NCI-H2081 (cell line): ENCODE data around the gene ARFGAP1.

Experiments used
- DNase-seq, 2 experiments: peaks; one replicate each; lab custom pipeline; 2025; lab: John Stamatoyannopoulos, UW

ARFGAP1 gene

GRCh38 chr20:63260521-63260920 lies 12.1 kb upstream of the ARFGAP1 start:
- DNase-seq: no peak

DNA sequence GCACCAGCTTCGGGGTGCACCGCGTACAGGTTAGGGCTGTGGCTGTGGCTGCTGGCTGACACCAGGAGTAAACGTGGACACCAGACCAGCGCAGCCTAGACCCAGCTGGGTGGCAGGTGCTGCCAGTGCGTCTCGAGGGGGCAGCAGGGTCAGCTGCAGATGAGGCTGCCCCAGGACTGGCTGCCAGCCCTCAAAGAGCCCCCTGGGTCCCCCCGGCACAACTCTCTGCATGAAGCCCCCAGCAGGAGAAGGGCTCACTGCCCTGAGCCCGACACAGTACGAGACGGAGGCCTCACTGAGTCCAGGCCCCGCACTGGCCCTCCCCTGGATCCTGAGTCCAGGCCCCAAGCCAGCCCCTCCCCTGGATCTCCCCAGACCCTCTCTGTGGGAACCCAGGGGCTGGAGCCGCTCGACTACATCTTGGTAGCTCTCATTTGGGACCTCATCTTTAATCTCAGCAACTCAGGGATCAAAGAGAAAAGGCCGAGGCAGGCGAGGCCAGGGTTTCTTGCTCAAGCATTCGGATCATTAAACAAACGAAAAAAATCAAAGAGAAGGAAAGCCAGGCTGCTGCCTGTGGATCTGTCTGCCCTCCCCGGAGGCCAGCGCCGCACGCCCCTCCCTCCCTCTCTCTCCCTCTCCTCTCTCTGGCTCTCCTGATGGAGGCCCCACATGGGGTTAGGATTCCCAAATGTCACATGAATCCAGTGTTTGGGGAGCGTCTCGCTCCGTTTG lies 11.4 kb upstream of the ARFGAP1 start:
- DNase-seq: no peak

- no peak for DNase-seq
Measured at GRCh38 chr20:63261795-63262528, 10.7 kb upstream of the ARFGAP1 start.

DNA sequence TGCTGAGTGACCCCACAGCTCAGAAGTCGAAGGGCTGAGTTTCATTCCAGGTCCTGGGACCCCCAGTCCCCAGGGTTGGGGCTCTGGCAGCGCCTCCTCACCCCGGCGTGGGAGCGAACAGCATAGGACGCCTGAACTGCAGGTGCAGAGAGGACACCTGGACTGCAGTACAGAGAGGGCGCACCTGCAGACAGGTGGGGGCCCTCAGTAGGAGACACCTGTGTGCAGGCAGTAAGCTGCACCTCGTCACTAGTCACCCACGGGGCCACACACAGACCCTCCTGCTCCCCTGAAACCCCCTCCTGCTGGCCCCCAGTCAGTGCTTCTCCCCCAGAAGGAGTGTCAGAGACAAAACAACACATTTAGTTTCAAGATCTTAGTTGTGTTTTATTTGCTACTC lies 9.8 kb upstream of the ARFGAP1 start:
- DNase-seq: no peak

- DNase-seq: no peak
Measured at GRCh38 chr20:63264000-63264399, 8.6 kb upstream of the ARFGAP1 start.

- no peak for DNase-seq
Measured at GRCh38 chr20:63264519-63264918, 8.1 kb upstream of the ARFGAP1 start.

DNA sequence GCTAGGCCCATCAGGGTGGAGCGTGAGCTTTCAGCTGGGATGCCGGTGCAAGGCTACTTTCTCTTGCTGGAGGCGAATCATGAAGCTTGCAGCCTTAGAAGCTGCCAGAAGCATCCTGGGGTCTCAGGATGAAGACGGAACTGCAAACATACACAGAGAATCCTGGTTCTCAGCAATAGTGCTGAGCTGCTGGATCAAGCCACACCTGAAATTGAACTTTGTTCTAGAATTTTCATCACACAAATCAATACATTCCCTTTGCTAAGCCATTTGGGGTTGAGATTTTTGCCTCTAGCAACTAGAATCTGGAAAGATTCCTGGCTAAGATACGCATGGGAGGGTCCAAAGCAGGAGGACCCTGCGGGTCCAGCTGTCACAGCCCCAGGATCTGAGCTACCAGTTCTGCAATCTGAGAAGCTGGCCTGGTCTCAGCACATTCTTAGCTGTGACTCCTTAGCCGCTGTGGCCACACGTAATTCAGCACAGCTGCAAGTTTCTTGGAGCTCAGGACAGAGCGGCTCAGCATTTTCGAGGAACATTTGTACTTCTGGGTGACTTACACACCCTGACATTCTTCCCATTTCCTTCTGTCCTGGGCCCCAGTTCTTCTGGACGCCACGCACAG lies 6.6 kb upstream of the ARFGAP1 start:
- DNase-seq: no peak

GRCh38 chr20:63267691-63268090 lies 4.9 kb upstream of the ARFGAP1 start:
- no peak for DNase-seq

GRCh38 chr20:63268256-63268655 lies 4.4 kb upstream of the ARFGAP1 start:
- no peak for DNase-seq

DNA sequence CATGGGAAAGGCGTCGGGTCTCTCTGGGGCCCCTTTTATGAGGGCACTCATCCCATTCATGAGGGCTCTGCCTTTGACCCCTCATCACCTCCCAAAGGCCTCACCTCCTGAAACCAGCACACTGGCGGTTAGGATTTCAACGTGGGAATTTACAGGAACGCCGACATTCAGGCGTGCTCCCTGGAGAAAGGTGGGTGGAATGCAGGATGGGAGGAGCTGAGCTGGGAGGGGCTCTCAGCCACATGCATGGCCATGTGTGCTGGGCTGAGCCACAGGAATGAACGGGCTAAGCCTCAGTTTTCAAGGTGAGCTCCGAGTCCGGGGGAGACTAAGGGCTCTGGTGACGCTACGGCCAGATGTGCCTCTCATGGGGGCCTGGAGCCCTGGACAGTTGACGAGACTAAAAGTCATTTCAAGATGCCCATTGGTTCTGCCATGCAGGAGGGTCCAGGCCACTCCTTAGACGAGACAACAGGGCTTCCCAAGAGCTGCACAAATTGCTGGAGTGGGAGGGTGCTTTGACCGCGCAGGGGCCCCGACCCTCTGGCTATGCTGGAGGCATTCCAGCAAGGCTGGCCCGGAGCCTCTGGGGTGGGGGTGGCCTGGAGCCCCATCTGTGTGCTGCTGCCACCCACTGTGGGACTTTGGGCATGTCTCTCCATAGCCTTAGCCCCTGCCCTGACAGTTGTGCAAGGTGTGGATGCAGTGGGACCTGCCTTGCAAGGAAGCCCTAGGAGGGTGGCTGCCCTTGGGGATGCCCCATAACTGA lies 3.8 kb upstream of the ARFGAP1 start:
- no peak for DNase-seq

DNA sequence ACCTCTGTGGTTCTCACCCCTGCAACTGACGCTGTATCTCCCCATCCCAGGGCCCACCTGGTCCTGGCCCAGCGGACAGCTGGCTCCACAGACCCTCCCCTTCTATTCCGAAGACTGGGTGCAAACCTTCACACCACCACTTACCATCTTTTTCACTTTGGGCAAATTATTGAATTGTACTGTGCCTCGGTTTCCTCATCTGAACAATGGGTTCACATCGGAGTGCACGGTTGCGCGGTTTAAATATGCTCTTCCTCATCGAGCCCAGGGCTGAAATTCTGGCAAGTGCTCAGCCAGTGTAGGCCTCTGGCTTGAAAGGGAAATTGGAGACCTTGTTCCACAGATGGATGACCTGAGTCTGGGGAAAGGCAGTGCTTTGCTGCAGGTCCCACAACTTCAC lies 2.9 kb upstream of the ARFGAP1 start:
- no peak for DNase-seq

DNA sequence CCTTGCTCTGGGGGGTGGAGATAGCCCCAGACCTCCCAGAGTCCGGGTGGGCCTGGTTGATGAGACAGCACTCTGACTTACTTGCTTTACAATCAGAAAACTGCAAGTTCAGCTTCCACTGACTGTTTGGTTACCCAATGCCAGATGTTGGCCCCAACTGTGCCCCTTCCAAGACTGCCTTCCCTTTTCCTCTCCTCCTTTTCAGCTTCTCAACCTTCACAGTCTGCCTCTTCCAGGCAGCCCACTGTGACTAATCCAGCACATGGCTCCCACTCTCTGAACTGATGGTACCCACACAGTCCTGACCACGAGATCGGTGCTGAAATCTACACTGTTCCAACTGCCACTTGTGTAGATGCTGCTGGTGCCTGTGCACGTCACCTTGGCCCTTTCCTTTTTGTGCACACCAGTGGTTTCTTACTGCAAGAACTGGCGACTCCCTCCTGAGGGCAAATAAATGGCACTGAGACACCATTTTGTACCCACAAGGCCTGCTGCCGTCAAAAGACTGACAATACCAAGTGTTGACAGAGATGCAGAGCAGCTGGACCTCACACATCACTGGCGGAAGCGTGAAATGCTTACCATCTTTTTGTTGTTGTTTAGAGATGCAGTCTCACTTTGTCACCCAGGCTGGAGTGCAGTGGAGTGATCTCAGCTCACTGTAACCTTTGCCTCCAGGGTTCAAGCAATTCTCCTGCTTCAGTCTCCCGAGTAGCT lies 1.8 kb upstream of the ARFGAP1 start:
- no peak for DNase-seq

DNA sequence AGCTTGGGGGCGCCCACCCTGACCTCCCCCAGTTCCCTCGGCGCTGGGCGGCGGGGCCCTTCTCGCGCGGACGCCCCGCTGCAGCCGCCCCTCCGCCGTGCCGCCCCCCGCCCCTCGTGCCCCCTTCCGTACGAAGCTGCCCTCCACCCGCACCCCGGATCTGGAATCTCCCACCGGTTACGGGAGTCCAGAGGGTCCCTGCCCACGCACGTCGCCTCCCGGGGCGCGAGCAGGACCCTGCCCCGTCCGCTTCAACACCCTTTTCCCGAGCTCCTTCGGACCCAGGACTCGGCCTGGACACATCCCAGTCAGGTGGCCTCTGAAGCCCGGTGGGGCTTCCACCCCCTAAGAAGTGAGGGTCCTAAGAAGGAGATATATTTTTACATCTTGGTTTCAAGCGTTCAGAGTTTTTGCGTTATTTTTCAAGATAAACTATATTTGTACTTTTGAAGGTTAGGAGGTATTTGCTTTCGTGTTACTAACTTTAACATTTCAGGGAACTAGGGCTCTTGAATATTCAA lies 506 bp downstream of the ARFGAP1 start:
- DNase-seq: no peak

DNA sequence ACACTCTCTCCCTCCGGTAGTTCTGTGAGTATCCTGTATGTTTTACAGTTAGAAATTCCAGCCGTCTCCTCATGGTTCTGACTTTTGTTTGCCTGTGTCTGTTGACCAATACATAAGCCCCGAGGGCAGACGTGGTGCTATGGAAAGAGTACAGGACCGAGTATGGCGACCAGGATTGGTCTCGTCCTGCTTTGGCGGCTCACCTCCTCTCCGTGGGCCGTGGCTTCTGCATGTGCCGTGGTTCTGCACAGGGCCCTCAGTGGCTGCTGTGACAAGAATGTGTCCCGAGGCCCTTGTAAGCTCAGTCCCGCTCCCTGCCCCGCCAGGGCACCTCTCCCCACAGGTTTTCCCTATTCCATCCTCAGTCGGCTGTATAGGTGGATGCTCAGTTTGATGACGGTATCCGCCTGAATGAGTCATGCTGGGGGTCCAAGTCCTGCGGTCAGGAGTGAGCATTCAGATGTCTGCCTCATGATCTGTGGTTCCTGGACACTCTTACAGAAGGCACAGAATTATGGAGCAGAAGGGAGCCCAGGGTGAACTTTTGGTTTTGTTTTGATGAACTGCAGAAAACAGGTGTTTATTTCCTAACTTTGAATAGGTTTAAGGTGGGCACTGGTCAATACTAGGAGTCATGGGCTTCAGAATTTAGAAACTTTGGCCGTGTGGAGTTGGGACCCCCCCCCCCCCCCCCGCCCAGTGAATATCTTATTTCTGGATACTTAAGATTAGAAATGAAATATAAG lies 1.2 kb downstream of the ARFGAP1 start:
- DNase-seq: no peak

DNA sequence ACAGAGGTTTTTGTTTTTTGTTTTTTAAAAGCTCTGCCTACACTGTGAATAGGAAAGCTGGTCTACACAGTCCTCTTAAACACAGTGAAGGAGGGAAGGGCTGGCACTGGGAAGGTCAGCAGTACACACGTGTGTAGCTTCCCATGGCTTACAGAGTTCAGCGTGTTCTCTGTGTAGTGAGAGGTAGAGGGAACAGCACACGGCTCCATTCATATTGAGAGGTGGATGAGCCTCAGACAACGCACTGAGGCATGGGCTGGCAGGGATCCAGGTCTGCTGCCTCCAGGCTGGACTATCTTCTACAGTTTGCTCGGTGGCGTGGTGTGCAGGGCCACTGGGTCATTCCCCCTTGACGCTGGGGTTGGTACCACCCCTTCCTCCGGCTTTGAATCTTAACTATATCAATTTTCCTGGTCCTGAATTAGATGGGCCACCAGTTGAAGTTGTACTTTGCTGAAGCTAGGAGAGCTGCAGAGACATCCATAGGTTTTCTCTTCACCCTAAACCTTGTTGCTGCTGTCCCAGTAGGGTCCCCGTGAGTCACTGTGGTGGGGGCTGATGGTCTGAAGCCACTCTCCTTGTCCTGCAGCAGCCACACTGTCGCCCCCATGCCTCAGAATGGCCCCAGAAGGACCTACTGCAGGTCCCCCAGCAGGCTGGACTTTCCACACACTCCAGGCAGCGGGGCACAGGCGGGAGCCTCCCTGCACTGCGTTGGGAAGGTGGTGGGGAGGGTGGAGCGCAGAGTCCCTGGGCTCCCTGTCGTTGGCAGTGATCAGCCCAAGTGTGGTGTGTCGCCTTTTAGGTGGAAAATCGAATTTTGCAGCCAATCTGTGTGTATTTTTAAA lies 2.0 kb downstream of the ARFGAP1 start:
- DNase-seq: no peak

- DNase-seq: no peak
Measured at GRCh38 chr20:63275825-63276224, 3.2 kb downstream of the ARFGAP1 start.

GRCh38 chr20:63276956-63277355 lies 4.3 kb downstream of the ARFGAP1 start:
- no peak for DNase-seq

DNA sequence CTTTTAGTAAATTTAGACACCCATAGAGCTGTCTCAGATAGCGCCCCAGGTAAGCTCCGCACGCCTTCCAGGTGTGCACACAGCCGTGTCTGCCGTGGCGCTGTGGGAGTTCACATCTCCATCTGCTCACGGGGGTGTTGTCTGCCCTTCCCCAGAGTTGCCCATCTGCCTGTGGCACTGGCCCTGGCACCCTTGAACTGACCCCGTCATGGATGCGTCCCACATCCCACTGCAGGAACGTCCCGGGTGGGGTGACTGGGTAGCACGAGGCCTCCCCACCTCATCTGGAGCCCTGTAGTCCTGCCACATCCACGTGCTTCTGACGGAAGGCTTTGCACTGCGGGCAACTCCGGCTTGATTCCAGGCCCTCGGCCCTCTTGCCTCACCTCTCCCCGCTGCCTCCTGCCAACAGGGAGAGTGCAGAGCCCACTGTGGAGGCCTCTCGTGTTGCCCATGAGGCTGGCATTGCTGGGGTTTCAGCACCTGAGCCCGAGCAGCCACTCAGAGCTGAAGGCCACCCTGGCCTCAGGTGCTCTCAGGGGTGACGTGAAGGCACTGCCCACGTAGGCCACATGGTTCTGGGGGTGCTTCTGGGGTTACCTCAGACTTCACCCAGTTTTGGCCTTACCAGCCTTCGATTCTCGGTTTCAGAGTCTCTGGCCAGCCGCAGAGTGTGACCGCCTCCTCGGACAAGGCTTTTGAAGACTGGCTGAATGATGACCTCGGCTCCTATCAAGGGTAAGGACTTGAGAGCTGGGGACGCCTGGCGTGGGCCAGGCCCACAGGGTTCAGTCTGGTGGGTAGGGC lies 5.1 kb downstream of the ARFGAP1 start:
- no peak for DNase-seq

- no peak for DNase-seq
Measured at GRCh38 chr20:63278661-63279060, 6.0 kb downstream of the ARFGAP1 start.
